ENCODE data around the gene PRR16.

Gene PRR16

DNA sequence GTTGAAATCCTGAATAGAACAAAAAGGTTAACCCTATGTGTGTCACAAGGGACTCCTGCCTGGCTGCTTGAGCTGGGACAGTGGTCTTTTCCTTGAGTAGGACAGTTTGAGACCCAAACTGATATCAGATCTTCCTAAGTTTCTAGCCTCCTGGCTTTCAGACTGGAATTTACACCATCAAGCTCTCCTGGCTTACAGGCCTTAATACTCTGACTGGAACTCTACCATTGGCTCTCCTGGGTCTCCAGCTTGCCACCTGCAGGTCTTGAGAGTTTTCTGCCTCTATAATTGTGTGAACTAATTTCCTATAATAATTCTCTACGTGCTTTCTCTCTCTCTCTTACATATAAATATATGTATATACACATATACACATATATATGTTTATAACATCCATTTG is 112.5 kb downstream of the PRR16 start:
- no peak for DNase-seq (ENCODE audit: low read depth)

DNA sequence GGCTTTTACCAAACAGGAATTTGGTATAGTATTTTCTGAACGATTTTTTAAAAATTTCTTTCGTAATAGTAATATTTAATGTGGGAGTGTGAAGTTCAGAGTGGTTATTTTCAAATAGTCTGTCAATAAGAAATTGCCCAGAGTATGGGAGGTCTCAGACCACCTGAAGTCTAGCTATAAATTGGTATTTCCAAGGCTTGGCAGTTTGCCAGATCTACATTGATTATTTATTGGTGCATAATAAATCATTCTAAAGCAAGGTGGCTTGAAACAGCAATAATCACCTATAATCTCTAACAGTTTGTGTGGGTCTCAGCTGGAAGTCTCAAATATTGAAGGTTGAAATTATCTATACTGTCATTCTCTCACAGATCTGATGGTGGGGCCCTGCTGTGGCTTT is 118.5 kb downstream of the PRR16 start:
- no peak for DNase-seq (ENCODE audit: low read depth)

DNA sequence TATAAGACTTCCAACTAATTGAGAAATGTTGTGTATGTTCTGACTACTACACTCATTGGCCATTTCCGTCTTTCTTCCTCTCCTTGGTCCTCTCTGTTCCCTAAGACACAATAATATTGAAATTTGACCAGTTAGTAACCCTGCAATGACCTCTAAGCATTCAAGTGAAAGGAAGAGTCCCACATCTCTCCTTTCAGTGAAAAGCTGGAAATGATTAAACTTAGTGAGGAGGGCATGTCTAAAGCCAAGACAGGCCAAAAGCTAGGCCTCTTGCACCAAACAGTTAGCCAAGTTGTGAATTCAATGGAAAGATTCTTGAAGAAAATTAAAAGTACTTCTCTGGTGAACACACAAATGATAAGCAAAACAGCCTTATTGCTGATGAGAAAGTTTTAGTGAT is 122.5 kb downstream of the PRR16 start:
- DNase-seq (ENCODE audit: low read depth), result no peak

DNA sequence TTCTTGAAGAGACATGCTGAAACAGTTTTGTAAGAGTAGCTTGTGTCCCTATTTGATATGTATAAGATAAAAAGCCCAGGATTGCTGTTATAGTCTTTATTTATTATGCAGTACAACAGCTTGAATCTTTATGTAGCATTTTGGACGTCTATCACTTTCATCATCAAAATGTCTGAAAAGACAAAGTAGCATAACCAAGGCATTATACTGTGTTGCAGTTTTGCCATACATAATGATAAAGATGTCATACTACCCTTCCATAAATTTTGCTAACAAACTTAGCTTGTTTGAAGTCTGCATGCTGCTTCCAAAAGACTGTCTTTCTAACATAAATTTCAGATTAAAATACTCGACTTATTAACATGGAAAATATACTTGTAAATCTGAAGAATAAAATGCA is 127.8 kb downstream of the PRR16 start:
- no peak for DNase-seq (ENCODE audit: low read depth)

DNA sequence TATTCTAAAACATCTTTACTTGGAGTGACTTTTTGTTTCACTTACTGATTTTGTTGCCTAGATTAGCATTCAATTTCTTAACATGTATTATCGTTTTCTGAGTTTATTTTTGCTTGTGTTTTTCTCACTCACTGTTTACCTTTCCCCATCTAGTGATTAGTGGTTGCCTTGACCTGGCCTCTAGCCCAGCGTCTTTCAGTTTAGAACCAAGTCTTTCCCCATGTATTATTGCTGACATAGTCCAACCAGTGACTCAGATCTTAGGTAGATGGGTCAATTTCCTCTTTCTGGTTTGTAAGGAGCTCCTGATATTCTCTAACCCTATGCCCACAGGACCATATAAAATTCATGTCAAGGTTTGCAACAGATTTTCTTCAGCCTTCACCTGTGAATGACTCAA is 135.5 kb downstream of the PRR16 start:
- no peak for DNase-seq (ENCODE audit: low read depth)

DNA sequence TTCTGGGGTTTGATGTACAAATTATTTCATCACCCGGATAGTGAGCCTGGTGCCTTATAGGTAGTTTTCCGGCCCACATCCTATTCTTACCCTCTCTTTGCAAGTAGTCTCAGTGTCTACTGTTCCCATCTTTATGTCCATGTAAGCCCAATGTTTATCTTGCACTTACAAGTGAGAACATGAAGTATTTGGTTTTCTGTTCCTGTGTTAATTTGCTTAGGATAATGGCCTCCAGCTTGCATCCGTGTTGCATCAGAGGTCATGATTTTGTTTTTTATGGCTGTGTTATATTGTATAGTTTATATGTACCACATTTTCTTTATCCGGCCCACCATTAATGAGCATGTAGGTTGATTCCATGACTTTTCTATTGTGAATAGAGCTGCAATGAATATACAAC is 136.5 kb downstream of the PRR16 start:
- no peak for DNase-seq (ENCODE audit: low read depth)

DNA sequence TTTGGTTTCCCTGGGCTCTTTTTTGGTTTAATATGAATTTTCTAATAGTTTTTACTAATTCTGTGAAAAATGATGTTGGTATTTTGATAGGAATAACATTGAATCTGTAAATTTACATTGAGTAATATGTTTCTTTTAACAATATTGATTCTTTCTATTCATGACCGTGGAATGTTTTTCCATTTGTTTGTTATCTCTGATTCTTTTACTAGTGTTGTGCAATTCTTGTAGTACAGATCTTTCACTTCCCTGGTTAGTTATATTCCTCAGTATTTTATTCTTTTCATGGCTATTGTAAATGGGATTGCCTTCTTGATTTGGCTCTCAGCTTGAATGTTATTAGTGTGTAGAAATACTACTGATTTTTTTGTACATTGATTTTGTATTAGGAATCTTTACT is 137.9 kb downstream of the PRR16 start:
- no peak for DNase-seq (ENCODE audit: low read depth)

DNA sequence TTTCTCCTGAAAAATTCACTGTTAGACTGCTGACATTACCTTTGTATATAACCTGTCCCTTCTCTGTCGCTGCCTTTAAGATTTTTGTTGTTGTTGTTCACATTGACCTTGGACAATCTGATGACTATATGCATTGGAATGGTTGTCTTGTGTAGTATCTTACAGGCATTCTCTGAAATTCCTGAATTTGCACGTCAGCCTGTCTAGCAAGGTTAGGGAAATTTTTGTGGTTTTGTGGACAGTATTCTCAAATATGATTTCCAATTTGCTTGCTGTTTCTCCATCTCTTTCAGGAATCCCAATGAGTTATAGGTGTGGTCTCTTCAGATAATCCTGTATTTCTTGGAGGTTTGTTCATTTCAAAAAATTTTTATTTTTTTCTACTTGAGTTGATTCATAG is 140.8 kb downstream of the PRR16 start:
- no peak for DNase-seq (ENCODE audit: low read depth)

DNA sequence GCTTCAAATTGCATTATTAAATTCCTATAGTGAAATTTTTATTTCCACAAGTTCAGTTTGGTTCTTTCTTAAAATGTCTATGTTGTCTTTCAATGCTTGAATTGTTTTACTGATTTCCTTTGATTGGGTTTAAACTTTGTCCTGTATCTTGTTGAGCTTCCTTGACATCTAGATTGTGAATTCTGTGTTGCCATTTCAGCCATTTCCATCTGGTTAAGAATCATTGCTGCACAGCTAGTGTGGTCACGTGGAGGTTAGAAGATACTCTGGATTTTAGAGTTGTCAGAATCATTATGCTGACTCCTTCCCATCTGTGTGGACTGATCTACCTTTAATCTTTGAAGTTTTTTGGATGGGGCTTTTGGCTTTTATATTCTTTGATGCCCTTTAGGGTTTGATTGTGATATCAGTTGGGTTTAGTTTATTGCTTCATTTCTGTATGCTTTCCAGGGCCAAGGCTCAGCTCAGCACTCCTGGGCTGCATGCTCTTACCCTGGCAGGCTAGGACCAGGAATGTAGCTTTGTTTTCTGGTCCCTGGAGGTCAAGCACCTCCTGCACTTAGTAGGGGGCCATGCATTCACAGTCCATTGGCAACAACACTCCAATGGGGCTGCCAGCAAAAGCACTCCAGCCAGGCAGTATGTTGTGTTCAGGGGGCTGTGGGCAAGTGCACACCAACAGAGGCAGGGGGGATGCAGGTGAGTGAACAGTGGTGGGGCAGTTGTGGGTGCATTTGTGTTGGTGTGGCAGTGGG is 141.4 kb downstream of the PRR16 start:
- no peak for DNase-seq (ENCODE audit: low read depth)

DNA sequence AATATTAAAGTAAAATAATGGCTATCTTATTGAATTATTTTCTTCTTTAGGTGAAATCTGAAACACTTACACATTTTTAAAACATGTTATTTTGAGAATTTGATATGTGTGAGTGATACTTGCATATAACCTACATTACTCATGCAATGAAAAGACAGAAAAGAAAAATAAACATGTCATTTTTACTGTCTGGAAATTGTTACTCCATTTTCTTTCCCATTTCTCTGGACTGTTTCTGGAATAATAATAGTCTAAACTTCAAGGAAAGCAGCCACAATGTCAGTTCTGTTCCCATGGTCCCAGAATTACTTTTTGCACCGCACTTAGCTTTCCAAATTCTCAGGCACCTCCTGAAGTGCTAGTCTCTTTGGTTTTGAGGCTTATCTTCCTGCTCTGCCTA is 145.5 kb downstream of the PRR16 start:
- DNase-seq (ENCODE audit: low read depth), result no peak

DNA sequence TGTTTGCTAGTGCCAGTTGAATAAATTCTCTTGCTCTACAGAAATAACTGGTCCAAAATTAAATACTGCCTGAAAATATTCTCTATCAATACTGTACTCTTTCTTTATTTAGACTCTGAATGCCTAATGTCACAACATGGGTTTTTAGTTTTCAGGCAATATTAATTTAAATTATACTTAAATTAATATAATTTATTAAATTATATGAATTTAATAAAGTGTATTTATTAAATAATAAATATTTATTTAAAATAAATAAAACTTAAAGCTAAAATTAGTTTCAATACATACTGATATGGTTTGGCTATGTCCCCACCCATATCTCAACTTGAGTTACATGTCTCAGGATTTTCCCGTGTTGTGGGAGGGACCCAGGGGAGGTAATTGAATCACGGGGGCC is 146.0 kb downstream of the PRR16 start:
- DNase-seq (ENCODE audit: low read depth), result no peak

DNA sequence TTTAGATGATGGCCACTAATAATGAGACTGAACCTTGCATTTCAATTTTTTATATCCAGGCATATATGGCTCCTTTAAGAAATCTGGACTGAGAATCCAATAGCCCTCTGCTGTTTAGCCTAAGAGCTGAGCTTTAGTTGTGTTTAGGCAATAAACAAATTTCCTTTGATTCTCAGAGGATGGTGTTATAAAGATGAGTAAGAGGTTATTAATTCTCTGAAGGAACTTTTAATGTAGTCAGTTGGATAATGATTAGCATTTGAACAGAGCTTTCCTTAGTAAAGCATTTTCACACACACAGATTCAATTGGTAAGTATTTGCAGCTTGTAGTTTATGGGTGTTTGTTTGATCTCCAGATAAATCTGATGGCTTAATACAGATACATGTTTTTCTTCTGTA is 149.6 kb downstream of the PRR16 start:
- DNase-seq (ENCODE audit: low read depth), result no peak

DNA sequence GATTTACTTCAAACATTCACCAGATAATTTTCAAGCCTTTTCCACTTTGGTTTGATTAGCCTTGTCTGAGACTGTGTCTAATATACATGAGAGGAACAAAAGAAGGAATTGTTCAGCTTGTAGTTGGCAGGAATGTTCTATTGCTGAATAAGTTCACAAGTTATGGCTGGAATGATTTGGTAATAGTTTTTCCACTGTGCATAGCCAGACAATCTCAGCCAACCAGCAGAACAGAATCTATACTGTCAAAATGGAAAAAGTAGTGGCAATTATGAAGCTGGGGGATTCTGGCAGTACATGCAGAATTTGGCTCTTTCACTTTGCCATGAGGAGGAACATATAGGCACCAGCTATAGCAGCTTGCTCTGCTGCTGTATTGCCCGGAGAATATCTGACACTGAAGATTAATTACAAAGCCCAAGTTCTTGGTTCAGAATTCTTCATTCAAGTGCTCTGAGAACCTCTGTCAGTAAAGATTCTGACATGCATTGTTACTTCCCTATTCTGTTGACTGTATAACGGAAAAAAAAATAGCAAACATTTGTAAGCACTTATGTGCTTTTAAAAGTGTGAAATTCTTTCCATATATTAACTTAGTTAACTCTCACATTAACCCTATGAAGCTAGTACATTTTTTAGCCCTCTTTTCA is 150.6 kb downstream of the PRR16 start:
- DNase-seq (ENCODE audit: low read depth), result no peak

DNA sequence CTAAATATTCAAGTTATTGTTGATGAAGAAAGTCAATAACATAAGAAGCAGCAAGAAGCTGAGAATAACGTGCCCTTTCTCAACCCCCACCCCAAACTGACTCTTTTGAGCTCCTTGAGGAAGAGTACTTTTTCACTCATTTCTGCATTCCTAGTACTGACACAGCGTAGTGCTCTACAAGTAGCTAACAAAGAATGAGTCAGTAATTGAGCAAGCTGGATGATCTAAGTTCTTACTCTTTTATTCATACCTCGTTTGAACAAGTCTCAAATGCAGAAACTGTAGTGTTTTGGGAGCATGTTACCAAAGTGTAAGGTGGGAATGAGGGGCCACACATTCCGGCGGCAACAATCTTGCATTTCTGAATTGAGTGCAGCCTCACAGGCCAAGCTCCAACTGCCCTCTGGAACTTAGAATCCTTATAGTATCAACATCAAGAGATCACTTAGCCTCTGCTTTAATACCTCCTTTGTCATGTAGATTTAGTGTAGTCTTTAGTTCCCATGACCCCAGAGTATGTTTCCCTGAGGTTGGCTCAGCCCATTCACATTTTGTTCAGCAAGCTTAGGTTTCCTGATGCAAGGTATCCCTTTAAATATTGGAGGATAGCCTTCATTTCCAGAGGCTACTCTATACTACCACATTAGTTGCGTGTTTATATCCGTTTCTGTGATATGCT is 152.0 kb downstream of the PRR16 start:
- no peak for DNase-seq (ENCODE audit: low read depth)

DNA sequence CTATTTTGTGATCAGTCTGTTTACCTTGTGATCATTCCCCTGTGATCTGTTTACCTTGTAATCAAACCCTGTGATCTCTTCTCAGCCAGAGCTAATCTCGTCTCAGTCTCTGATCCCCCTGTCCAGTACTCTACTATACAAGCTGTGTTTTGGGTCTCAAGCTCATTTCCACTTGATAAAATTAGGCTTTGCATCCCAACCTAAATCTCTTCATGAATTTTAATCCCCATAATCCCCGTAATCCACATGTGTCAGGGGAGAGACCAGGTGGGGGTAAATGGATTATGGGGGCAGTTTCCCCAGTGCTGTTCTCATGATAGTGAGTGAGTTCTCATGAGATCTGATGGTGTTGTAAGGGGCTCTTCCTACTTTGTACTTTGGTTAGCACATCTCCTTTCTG is 157.2 kb downstream of the PRR16 start:
- DNase-seq (ENCODE audit: low read depth), result no peak

DNA sequence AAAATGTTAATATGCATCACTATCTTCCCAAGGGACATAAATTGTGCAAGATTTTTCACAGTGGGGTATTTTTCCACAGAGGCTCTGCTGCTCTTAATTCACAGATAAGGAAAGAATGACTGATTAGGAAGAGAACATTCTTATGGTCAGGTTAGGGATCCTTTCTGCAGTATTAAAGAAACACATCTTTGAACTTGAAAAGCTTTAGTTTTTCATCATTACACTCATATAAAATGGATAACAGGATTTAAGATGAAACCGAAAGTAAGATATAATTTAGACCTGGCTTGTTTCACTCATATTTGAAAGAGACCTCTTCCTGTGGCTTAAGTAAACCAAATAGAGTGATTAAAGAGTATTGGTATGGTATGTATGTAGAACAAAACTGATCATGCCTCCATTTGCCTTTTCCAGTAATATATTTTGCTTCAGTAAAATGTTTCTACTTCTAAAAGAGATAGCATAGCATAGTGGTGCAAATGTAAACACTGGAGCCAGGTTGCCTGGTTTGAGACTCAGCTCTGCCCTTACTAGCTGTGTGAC is 160.0 kb downstream of the PRR16 start:
- no peak for DNase-seq (ENCODE audit: low read depth)

DNA sequence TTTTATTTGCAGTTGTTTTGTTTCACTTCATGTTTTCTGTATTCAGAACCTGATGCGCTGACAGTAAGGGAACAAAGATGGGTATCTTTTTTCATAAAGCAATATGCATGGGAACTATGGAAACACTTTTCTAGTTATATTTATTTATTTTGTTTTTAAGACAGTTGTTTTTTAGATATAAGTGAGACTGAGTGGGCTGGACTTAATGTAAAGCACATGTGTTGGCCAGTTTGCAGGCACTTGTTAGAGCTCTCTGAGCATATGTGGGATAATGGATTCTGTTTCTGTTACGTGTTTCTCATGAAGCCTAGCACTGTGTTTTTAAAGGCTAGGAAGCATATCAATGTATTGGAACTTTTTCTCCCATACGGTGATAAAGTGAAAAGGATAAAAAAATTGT is 164.1 kb downstream of the PRR16 start:
- DNase-seq (ENCODE audit: low read depth), result no peak

DNA sequence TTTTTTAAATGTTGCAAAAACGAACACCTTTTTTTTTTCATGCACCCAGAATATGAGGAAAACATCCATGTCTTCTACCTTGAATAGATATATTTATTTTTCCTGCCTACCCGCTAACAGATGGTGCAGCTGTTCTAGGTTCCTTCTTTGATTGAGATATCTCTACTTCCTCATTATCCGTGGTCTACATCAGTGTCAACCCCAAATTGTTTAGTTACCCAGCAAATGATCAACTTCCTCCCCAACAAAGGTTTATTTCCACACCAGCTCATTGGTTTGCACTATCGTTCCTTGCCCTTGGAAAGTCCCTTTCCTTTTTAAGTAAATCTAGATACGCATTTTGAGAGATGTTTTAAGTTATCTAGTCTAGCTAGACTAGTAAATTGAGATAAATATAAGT is 166.4 kb downstream of the PRR16 start:
- DNase-seq (ENCODE audit: low read depth), result no peak

DNA sequence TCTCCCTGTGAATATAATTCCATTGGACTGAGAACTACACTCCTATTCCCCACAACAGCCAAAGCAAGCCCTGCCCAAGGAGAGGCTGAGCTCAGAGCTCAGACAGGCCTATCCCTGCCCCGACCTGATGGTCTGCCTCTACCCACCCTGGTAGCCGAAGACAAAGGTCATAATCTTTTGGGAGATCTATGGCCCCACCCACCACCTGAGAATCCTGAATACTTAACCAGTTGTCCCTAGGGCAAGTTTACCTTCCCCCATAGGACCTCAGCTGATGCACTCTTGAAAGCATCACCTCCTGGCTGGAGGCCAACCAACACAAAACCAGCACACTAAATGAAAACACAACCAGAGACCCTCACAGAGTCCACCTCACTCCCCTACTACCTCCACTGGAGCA is 167.5 kb downstream of the PRR16 start:
- DNase-seq (ENCODE audit: low read depth), result no peak

DNA sequence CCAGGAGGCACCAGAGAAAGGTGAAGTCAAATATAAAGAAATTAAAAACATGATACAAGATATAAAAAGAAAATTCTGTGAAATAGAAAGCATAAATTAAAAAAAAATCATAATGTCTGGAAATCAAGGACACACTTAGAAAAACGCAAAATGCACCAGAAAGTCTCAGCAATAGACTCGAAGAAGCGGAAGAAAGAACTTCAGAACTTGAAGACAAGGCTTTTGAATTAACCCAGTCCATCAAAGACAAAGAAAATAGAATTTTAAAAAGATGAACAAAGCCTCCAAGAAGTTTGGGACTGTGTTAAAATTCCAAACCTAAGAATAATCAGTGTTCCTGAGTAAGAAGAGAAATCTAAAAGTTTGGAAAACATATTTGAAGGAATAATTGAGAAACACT is 168.3 kb downstream of the PRR16 start:
- no peak for DNase-seq (ENCODE audit: low read depth)

DNA sequence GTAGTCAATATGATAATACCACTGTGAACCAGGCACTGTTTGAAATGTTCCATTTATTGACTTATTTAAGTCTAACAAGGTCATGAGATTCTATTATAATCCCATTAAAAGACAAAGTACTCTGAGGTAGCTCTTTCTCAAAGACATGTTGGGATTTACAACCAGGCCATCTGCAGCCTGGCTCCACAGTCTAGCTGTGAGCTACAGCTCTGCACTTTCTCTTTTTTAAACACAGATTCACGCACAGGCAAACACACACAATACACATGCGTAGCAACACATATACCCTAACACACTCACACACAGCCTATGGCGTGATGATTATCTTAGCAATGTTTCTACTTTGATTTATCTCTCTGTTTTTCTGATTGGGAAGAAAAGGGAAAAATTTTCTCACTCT is 174.3 kb downstream of the PRR16 start:
- DNase-seq (ENCODE audit: low read depth), result no peak

DNA sequence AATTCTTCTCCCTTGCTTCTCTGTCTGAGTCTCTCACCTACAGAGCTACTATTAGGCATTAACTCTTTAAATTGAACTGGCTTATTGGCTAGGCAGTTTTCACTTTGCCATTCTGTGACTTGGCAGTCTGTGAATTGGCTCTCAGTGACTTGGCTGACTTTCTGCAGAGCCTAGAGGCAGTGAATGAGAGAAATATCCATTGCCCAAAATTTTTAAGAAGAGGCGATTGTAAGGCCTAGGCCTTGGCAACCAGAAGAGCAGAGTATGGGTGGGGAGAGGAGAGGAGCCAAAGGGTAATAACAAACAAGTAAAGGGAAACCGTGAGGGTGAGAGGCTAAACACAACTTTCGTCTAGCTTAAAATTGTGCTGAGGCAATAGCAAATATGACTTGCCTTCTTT is 176.7 kb downstream of the PRR16 start:
- no peak for DNase-seq (ENCODE audit: low read depth)

DNA sequence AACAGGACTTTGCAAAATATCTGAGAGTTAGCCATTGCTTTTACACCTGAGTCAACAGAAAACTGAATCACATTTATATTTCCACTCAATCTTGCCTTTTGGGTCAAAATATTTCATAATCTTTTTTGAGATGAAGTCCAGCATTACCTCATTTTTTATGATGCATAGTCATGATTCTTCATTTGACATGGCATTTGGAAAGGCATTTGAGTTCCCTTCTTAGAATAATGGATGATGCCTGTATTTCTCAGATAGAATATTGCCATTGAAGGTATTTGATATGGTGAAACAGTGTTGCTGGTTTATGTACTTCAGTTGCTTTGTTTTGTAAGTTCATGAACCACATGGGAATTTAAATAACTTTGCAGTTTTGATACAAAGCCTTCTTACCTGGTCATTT is 180.4 kb downstream of the PRR16 start:
- DNase-seq (ENCODE audit: low read depth), result no peak

Data from T-helper 22 cell (primary cell).